Adipose tissue (tissue), 3 donors: ENCODE results near the gene GRM8. TPM values are rescaled to one million over a fixed set of nuclear protein-coding genes. Genes with fewer than 3 reads are reported as not detected.

ENCODE experiments used
- H3K27ac ChIP-seq: one replicate; pipeline ENCODE4 v1.5.1; 2013; ENCODE audit warnings: low read depth, low read length
- WGBS, 3 donors: extraction: QIAGEN DNeasy Blood & Tissue Kit; methylation state at CpG; one replicate each; pipeline ENCODE4 v1.1.7; 2013; 5-methylcytosine and 5-hydroxymethylcytosine counted together
- polyA plus RNA-seq, 3 donors: library from polyadenylated mRNA; stranded (reverse); fragments of 200-250 nt; gene quantifications; one replicate each; pipeline ENCODE4 v1.2.3, GENCODE V29; 2013
- donor health status: healthy with polysubstance abuse.
- donor health status: Bipolar disorder and iron deficiency.
- donor health status: healthy.

Gene GRM8
- polyA plus RNA-seq, 3 donors = 0.07 to 0.08 TPM; not detected in 1

- 64 to 93% (median 65%) methylated on average over 2 of the region's 2 CpGs for whole genome bisulfite sequencing, 3 donors
- no peak overlapping the region for H3K27ac ChIP-seq
Measured at GRCh38 chr7:127162366-127162765, 90.4 kb downstream of the GRM8 start.

GRCh38 chr7:127158659-127159058 is 94.1 kb downstream of the GRM8 start:
- no peak overlapping the region for H3K27ac ChIP-seq
- WGBS, 3 donors = 61 to 88% (median 69%) methylated on average over 3 of the region's 3 CpGs

GRCh38 chr7:127154958-127155357 is 97.8 kb downstream of the GRM8 start:
- H3K27ac ChIP-seq = no peak overlapping the region
- 72 to 81% (median 73%) methylated on average over 4 of the region's 4 CpGs for WGBS, 3 donors

- H3K27ac ChIP-seq = no peak overlapping the region
- 60 to 86% (median 75%) methylated on average over 3 of the region's 3 CpGs for WGBS, 3 donors
Measured at GRCh38 chr7:127154101-127154500, 98.6 kb downstream of the GRM8 start.

GRCh38 chr7:127153315-127153714 is 99.4 kb downstream of the GRM8 start:
- WGBS, 3 donors = 87 to 91% (median 89%) methylated on average over 3 of the region's 3 CpGs
- no peak overlapping the region for H3K27ac ChIP-seq

GRCh38 chr7:127152423-127152822 is 100.3 kb downstream of the GRM8 start:
- H3K27ac ChIP-seq = no peak overlapping the region

GRCh38 chr7:127151379-127151778 is 101.4 kb downstream of the GRM8 start:
- H3K27ac ChIP-seq = no peak overlapping the region
- WGBS, 3 donors = 80 to 94% (median 83%) methylated on average over 8 of the region's 8 CpGs

- 54 to 74% (median 67%) methylated on average over 2 of the region's 2 CpGs for WGBS, 3 donors
- H3K27ac ChIP-seq = no peak overlapping the region
Measured at GRCh38 chr7:127150543-127150942, 102.2 kb downstream of the GRM8 start.

GRCh38 chr7:127146746-127147536 is 105.8 kb downstream of the GRM8 start:
- 80 to 85% (median 80%) methylated on average over 4 of the region's 4 CpGs for WGBS, 3 donors
- H3K27ac ChIP-seq = no peak overlapping the region

GRCh38 chr7:127137146-127137545 is 115.6 kb downstream of the GRM8 start:
- H3K27ac ChIP-seq = no peak overlapping the region

GRCh38 chr7:127135871-127136485 is 116.8 kb downstream of the GRM8 start:
- WGBS, 3 donors = 72 to 82% (median 82%) methylated on average over 2 of the region's 2 CpGs
- H3K27ac ChIP-seq = no peak overlapping the region

GRCh38 chr7:127123220-127123619 is 129.5 kb downstream of the GRM8 start:
- 55 to 64% (median 58%) methylated on average over 4 of the region's 4 CpGs for WGBS, 3 donors
- H3K27ac ChIP-seq = no peak overlapping the region

GRCh38 chr7:127119517-127119916 is 133.2 kb downstream of the GRM8 start:
- 62 to 82% (median 70%) methylated on average over 2 of the region's 2 CpGs for WGBS, 3 donors
- H3K27ac ChIP-seq = no peak overlapping the region

GRCh38 chr7:127114742-127115265 is 137.9 kb downstream of the GRM8 start:
- WGBS, 3 donors = 47 to 64% (median 53%) methylated on average over 3 of the region's 3 CpGs
- no peak overlapping the region for H3K27ac ChIP-seq

GRCh38 chr7:127107601-127108007 is 145.1 kb downstream of the GRM8 start:
- no peak overlapping the region for H3K27ac ChIP-seq
- 17 to 23% (median 19%) methylated on average over 5 of the region's 5 CpGs for WGBS, 3 donors

GRCh38 chr7:127093340-127093739 is 159.4 kb downstream of the GRM8 start:
- no peak overlapping the region for H3K27ac ChIP-seq
- 60 to 82% (median 66%) methylated on average over 4 of the region's 4 CpGs for WGBS, 3 donors

- 94 to 97% (median 96%) methylated on average over 18 of the region's 18 CpGs for WGBS, 3 donors
- no peak overlapping the region for H3K27ac ChIP-seq
Measured at GRCh38 chr7:127091620-127092019, 161.1 kb downstream of the GRM8 start.

- H3K27ac ChIP-seq = no peak overlapping the region
- WGBS, 3 donors = 57 to 93% (median 61%) methylated on average over 1 of the region's 1 CpG
Measured at GRCh38 chr7:127089146-127089545, 163.6 kb downstream of the GRM8 start.

- WGBS, 3 donors = 58 to 77% (median 69%) methylated on average over 3 of the region's 3 CpGs
- H3K27ac ChIP-seq = no peak overlapping the region
Measured at GRCh38 chr7:127081539-127081938, 171.2 kb downstream of the GRM8 start.

GRCh38 chr7:127080576-127080975 is 172.2 kb downstream of the GRM8 start:
- WGBS, 3 donors = 56 to 80% (median 66%) methylated on average over 2 of the region's 2 CpGs
- no peak overlapping the region for H3K27ac ChIP-seq
